ENCODE results near the gene BAIAP2L2. TPM values are rescaled to one million over a fixed set of nuclear protein-coding genes. Genes with fewer than 3 reads are reported as not detected.
"Not testable (repeated sequence)": the region's sequence is repeated elsewhere in the genome, so short reads cannot be mapped to it uniquely, and the experiment has no call there.

BAIAP2L2 gene
- polyA plus RNA-seq, 2 of the 4 experiments (the other 2 are of a cell fraction): 3.5 to 4.7 TPM

- ChIA-PET CTCF (no interaction called here), POLR2A (no interaction called here)
- H3K4me3 ChIP-seq: no peak overlapping the region
- H3K4me2 ChIP-seq: no peak overlapping the region
- ATAC-seq: peak in 1 of 2 experiments; percentile 25; a peak in 2 of 6 replicates
- FAIRE-seq: no peak
- no peaks in the 10 kb centered on the region for H3K9me3 ChIP-seq
- 51% methylated on average over 3 of the region's 4 CpGs for WGBS (ENCODE audit: missing lambda C conversion rate)
- peak overlapping the region in 1 of 2 experiments; percentile 31; a peak in 1 of 6 replicates for H3K27ac ChIP-seq
- DNase-seq (ENCODE audit: low read depth in 1 of 2, low spot score in 1 of 2): no peak
- H3K4me1 ChIP-seq: no peaks in the 10 kb centered on the region
- TF ChIP-seq RARB (CRISPR knock-in tag; IDR thresholded peaks at IDR 0.05): no peak
- peak; percentile 19 to 31; a peak in 1 of 5 replicates for TF ChIP-seq RAD21 (conservative IDR thresholded peaks at IDR 0.05 in 1 of 2, IDR thresholded peaks at IDR 0.05 in 1 of 2)
These were observed 43.5 kb upstream of the BAIAP2L2 start for GRCh38 chr22:38153821-38154562.

DNA sequence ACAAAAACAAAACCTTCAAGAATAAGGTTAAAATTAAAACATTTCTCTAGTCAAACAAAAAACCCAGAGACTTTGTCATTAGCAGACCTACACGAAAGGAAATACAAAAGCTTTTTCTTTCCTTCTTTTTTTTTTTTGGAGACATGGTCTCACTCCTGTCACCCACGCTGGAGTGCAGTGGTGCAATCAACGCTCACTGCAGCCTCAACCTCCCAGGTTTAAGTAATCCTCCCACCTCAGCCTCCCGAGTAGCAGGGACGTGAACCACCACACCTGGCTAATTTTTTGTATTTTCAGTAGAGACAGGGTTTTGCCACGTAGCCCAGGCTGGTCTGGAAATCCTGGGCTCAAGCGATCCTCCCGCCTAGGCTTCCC, 40.6 kb upstream of the BAIAP2L2 start:
- POLR2A ChIA-PET: no interaction called here

DNA sequence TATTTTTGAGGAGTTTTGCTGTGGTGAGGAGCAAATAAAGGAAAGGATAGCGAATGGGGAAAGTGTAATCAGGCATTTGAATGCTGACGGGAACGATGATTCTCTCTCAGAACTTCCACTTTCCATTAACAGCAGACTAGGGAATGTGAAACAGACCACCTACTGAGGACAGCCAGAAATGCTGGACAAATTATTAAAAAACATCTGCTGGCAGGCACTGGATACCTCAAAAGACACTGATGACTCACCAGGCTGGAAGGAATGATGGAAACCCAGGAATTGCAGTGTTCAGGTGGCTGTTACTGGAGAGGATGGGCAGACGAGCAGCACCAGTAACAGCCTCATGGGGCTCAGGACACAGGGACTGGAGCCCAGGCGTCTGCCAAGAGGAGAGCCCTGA, 37.8 kb upstream of the BAIAP2L2 start:
- ChIA-PET CTCF (no interaction called here), POLR2A (no interaction called here)
- peak overlapping the region; percentile 30 for H3K4me2 ChIP-seq
- H3K9me3 ChIP-seq: no peaks in the 10 kb centered on the region
- 55% methylated on average over 5 of the region's 5 CpGs for WGBS (ENCODE audit: missing lambda C conversion rate)
- H3K4me3 ChIP-seq: no peak overlapping the region
- DNase-seq (ENCODE audit: low read depth in 1 of 2, low spot score in 1 of 2) (no peak), ATAC-seq (peak in 1 of 2 experiments; percentile 50; a peak in 2 of 6 replicates), FAIRE-seq (no peak)
- peak overlapping the region in 1 of 2 experiments; percentile 46; a peak in 3 of 6 replicates for H3K27ac ChIP-seq
- H3K4me1 ChIP-seq: peaks cover 17% of the 10 kb centered on the region
- TF ChIP-seq RARB (CRISPR knock-in tag; IDR thresholded peaks at IDR 0.05): no peak
- TF ChIP-seq FOSL2 (IDR thresholded peaks at IDR 0.05): no peak
- peak; percentile 45 for TF ChIP-seq FOSL2 (CRISPR knock-in tag; IDR thresholded peaks at IDR 0.05)

More for the DNA sequence above, 40.6 kb upstream of the BAIAP2L2 start:
- no peak for TF ChIP-seq MAFK (IDR thresholded peaks at IDR 0.05; ENCODE audit: partially characterized antibody)
- TF ChIP-seq NR3C1 (IDR thresholded peaks at IDR 0.05): no peak
- no peak for DNase-seq (ENCODE audit: low read depth in 1 of 2, low spot score in 1 of 2)
- H3K27ac ChIP-seq: no peak overlapping the region
- H3K4me1 ChIP-seq: peaks cover 13% of the 10 kb centered on the region
- no peak overlapping the region for H3K4me2 ChIP-seq
- CTCF ChIA-PET: interaction anchor here (1.4 kb wide), 1 partner anchor 25 kb away, joined by 3 read pairs; no protein-coding TSS in a partner anchor
- FAIRE-seq: no peak
- ATAC-seq: no peak
- H3K9me3 ChIP-seq: no peaks in the 10 kb centered on the region
- no peak overlapping the region for H3K4me3 ChIP-seq
- 93% methylated on average over 8 of the region's 8 CpGs for WGBS (ENCODE audit: missing lambda C conversion rate)

- CTCF ChIA-PET: interaction anchor here (0.7 to 3.1 kb wide), 2 partner anchors 27 to 32 kb away, joined by 3 to 11 read pairs; no protein-coding TSS in a partner anchor
These were observed 35.7 kb upstream of the BAIAP2L2 start for GRCh38 chr22:38146166-38146565.

DNA sequence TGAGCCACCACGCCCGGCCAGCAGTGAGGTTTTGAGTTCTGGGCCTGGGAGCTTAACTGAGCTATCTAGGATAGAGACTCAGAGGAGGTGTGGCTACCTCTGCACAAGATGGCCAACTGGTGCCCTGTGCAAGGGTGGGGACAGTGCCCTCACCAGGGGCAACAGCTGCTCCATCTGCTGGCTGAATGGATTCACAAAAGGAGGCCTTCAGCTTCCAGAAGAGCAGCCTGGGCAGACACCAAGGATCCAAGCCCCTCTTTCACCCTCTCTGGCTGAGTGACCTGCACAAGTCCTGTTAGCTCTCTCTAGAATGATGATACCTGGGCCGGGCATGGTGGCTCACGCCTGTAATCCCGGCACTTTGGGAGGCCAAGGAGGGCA, 33.5 kb upstream of the BAIAP2L2 start:
- DNase-seq (ENCODE audit: low read depth in 1 of 2, low spot score in 1 of 2) (peak; percentile 25 to 52), FAIRE-seq (no peak), ATAC-seq (peak; percentile 74 to 91; a peak in 4 of 6 replicates)
- Histone ChIP-seq H3K9me3 (no peaks in the 10 kb centered on the region), H3K4me3 (no peak overlapping the region), H3K4me1 (peaks cover 17% of the 10 kb centered on the region), H3K27ac (no peak overlapping the region), H3K4me2 (no peak overlapping the region)
- ChIA-PET CTCF (interaction anchor here (0.9 to 1.0 kb wide), 2 partner anchors 29 to 72 kb away, joined by 3 read pairs; no protein-coding TSS in a partner anchor), POLR2A (no interaction called here)
- 100% methylated on average over 2 of the region's 5 CpGs for WGBS (ENCODE audit: missing lambda C conversion rate)
- TF ChIP-seq RAD21 (conservative IDR thresholded peaks at IDR 0.05 in 1 of 2, IDR thresholded peaks at IDR 0.05 in 1 of 2): 0 out of 5 replicates have a peak, but pooled peaks of 1 of the 2 experiments have one; percentile 9
- no peak for TF ChIP-seq POLR2AphosphoS2 (conservative IDR thresholded peaks at IDR 0.05; ENCODE audit: low read length)

More at GRCh38 chr22:38146166-38146565, 35.7 kb upstream of the BAIAP2L2 start:
- FAIRE-seq; H3K4me2 ChIP-seq; H3K4me3 ChIP-seq; H3K9me3 ChIP-seq; POLR2A ChIA-PET; DNase-seq (ENCODE audit: low read depth in 1 of 2, low spot score in 1 of 2); ATAC-seq: not testable (repeated sequence)
- 93% methylated on average over 3 of the region's 3 CpGs for WGBS (ENCODE audit: missing lambda C conversion rate)
- Histone ChIP-seq H3K27ac (peak overlapping the region; percentile 27 to 68; a peak in 2 of 6 replicates), H3K4me1 (peaks cover 17% of the 10 kb centered on the region)

DNA sequence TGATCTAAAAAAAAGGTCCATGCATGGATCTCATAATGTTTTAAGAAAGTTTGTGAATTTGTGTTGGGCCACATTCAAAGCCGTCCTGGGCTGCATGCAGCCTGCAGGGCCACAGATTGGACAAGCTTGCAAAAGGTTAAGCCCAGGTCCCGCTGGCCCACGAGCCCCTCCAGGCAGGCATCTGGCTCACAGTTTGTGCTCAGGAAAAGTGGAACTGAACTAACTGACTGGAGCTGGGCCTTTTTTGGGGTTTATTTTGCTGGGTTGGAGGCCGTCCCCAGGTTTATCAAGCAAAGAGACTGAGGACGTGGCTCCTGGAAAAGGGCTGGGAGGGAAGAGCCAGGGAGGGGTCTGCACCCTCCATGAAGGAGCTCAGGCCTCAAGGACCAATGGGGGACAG, 32.1 kb upstream of the BAIAP2L2 start:
- POLR2A ChIA-PET: no interaction called here
- H3K4me2 ChIP-seq: no peak overlapping the region
- ATAC-seq (no peak), DNase-seq (ENCODE audit: low read depth in 1 of 2, low spot score in 1 of 2) (no peak), FAIRE-seq (no peak)
- H3K9me3 ChIP-seq: no peaks in the 10 kb centered on the region
- H3K4me3 ChIP-seq: no peak overlapping the region
- H3K27ac ChIP-seq: no peak overlapping the region
- TF ChIP-seq CHD2 (IDR thresholded peaks at IDR 0.05; ENCODE audit: low read length, partially characterized antibody): no peak
- no peak for TF ChIP-seq RAD21 (conservative IDR thresholded peaks at IDR 0.05 in 1 of 2, IDR thresholded peaks at IDR 0.05 in 1 of 2)
- WGBS (ENCODE audit: missing lambda C conversion rate): 87% methylated on average over 5 of the region's 5 CpGs
- CTCF ChIA-PET: interaction anchor here (0.6 to 2.1 kb wide), 4 partner anchors 7 to 90 kb away, joined by 3 to 10 read pairs (median 5); partner anchors contain the start of gene BAIAP2L2
- peaks cover 6% of the 10 kb centered on the region for H3K4me1 ChIP-seq

Measured in A549 (cell line).